Stimulated activated CD8-positive, alpha-beta memory T cell treated with anti-CD3 and anti-CD28 coated beads, Interleukin-15, amount 100 ng/mL, for 48 hours (primary cell): ENCODE results near the gene GPC6.

Experiments used
- DNase-seq, 2 donors: peaks; one replicate each; pipeline ENCODE4 v3.0.0-alpha.2; 2020; ENCODE audit warnings: low read depth in 2 of 2

The GPC6 gene

GRCh38 chr13:94345374-94346195 lies 1119.0 kb downstream of the GPC6 start:
- no peak for DNase-seq

GRCh38 chr13:94346261-94347019 lies 1119.8 kb downstream of the GPC6 start:
- DNase-seq, result no peak

GRCh38 chr13:94351292-94351990 lies 1124.8 kb downstream of the GPC6 start:
- DNase-seq, result peak in 1 of 2 donors; percentile 21

GRCh38 chr13:94352057-94352456 lies 1125.5 kb downstream of the GPC6 start:
- no peak for DNase-seq

- no peak for DNase-seq
Measured at GRCh38 chr13:94353167-94353710, 1126.6 kb downstream of the GPC6 start.

GRCh38 chr13:94359875-94360274 lies 1133.3 kb downstream of the GPC6 start:
- DNase-seq, result no peak

GRCh38 chr13:94362411-94362909 lies 1135.9 kb downstream of the GPC6 start:
- DNase-seq, result peak; percentile 43 to 53

GRCh38 chr13:94366677-94367076 lies 1140.1 kb downstream of the GPC6 start:
- no peak for DNase-seq

GRCh38 chr13:94369972-94370436 lies 1143.4 kb downstream of the GPC6 start:
- no peak for DNase-seq

GRCh38 chr13:94371855-94372254 lies 1145.2 kb downstream of the GPC6 start:
- DNase-seq, result no peak

GRCh38 chr13:94382517-94382916 lies 1155.9 kb downstream of the GPC6 start:
- no peak for DNase-seq

GRCh38 chr13:94382960-94383359 lies 1156.4 kb downstream of the GPC6 start:
- DNase-seq, result no peak

GRCh38 chr13:94384231-94384905 lies 1157.8 kb downstream of the GPC6 start:
- DNase-seq, result no peak

- no peak for DNase-seq
Measured at GRCh38 chr13:94387047-94387446, 1160.4 kb downstream of the GPC6 start.

GRCh38 chr13:94389604-94390351 lies 1163.2 kb downstream of the GPC6 start:
- no peak for DNase-seq

- DNase-seq, result no peak
Measured at GRCh38 chr13:94390881-94391280, 1164.3 kb downstream of the GPC6 start.

- no peak for DNase-seq
Measured at GRCh38 chr13:94394723-94395122, 1168.1 kb downstream of the GPC6 start.

GRCh38 chr13:94395860-94396259 lies 1169.3 kb downstream of the GPC6 start:
- DNase-seq, result no peak

- no peak for DNase-seq
Measured at GRCh38 chr13:94399812-94400211, 1173.2 kb downstream of the GPC6 start.

GRCh38 chr13:94400874-94401273 lies 1174.3 kb downstream of the GPC6 start:
- DNase-seq, result no peak
